ENCODE results near the gene DCANP1. TPM values are rescaled to one million over a fixed set of nuclear protein-coding genes. Genes with fewer than 3 reads are reported as not detected.

The DCANP1 gene
- total RNA-seq, 1 donor from 2014 or later, result not detected

DNA sequence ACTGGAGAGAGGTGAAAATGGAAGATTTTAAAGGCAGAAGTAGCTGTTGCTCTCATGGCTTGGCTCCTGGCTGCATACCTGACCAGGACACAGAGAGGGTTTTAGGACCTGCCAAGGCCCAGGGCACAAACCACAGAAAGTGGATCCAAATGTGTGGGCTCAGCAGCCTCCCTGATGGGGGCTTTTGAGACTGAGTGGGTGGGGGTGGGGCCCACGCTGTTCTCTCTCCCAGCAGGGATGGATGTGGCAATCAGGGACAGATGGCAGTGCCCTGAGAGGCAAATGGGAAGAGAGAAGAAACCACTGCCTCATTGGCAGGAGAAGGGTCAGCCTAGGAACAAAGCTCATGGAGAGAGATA is 39.9 kb upstream of the DCANP1 start:
- H3K4me1 Mint-ChIP-seq, result peaks cover 29% of the 10 kb centered on the region

GRCh38 chr5:135486131-135487036 is 39.2 kb upstream of the DCANP1 start:
- Mint-ChIP-seq H3K36me3 (no peaks in the 10 kb centered on the region), H3K9me3 (no peaks in the 10 kb centered on the region), H3K27me3 (ENCODE audit: low read depth) (peaks cover 78% of the 10 kb centered on the region), H3K4me1 (peaks cover 26% of the 10 kb centered on the region), H3K4me3 (no peak overlapping the region), H3K27ac (no peak overlapping the region)
- DNase-seq (ENCODE audit: low spot score in 2 of 2, unreplicated experiment in 2 of 2), result no peak
- no peak for TF ChIP-seq CTCF (IDR thresholded peaks at IDR 0.05; ENCODE audit: unreplicated experiment)

More for the DNA sequence above, 39.9 kb upstream of the DCANP1 start:
- peaks cover 84% of the 10 kb centered on the region for H3K27me3 Mint-ChIP-seq (ENCODE audit: low read depth)
- no peak overlapping the region for H3K4me3 Mint-ChIP-seq
- no peak overlapping the region for H3K27ac Mint-ChIP-seq
- no peaks in the 10 kb centered on the region for H3K9me3 Mint-ChIP-seq
- no peaks in the 10 kb centered on the region for H3K36me3 Mint-ChIP-seq
- no peak for DNase-seq (ENCODE audit: low spot score in 2 of 2, unreplicated experiment in 2 of 2)
- no peak for TF ChIP-seq CTCF (IDR thresholded peaks at IDR 0.05; ENCODE audit: unreplicated experiment)

- H3K27me3 Mint-ChIP-seq (ENCODE audit: low read depth), result peaks cover 72% of the 10 kb centered on the region
- no peak overlapping the region for H3K4me3 Mint-ChIP-seq
- no peak for TF ChIP-seq CTCF (IDR thresholded peaks at IDR 0.05; ENCODE audit: unreplicated experiment)
- no peak overlapping the region for H3K27ac Mint-ChIP-seq
- peaks cover 21% of the 10 kb centered on the region for H3K4me1 Mint-ChIP-seq
- H3K36me3 Mint-ChIP-seq, result no peaks in the 10 kb centered on the region
- DNase-seq (ENCODE audit: low spot score in 2 of 2, unreplicated experiment in 2 of 2), result no peak
- H3K9me3 Mint-ChIP-seq, result no peaks in the 10 kb centered on the region
Measured at GRCh38 chr5:135484674-135485086, 37.5 kb upstream of the DCANP1 start.

DNA sequence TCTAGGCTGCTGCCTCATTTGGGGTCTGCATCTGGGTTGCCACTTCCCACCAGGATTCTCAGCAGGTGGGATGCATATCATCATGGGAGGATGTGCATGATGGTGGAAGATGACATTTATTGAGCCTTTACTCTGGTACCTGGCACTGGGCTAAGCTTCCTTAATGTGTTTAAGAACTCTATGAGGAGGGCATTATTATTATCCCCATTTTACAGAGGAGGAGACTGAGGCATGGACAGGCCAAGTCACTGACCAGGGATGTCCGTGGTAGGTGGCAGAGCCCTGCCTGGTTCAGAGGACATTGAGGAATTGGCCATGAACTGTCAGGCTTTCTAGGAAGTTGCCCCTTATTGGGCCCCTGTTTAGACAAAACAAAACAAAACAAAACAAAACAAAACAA is 36.1 kb upstream of the DCANP1 start:
- Mint-ChIP-seq H3K9me3 (no peaks in the 10 kb centered on the region), H3K4me1 (peaks cover 8% of the 10 kb centered on the region), H3K36me3 (no peaks in the 10 kb centered on the region), H3K4me3 (no peak overlapping the region), H3K27ac (no peak overlapping the region), H3K27me3 (ENCODE audit: low read depth) (peaks cover 66% of the 10 kb centered on the region)
- no peak for TF ChIP-seq CTCF (IDR thresholded peaks at IDR 0.05; ENCODE audit: unreplicated experiment)
- no peak for DNase-seq (ENCODE audit: low spot score in 2 of 2, unreplicated experiment in 2 of 2)

- peaks cover 63% of the 10 kb centered on the region for H3K27me3 Mint-ChIP-seq (ENCODE audit: low read depth)
- no peaks in the 10 kb centered on the region for H3K4me1 Mint-ChIP-seq
- no peaks in the 10 kb centered on the region for H3K36me3 Mint-ChIP-seq
- no peak for TF ChIP-seq CTCF (IDR thresholded peaks at IDR 0.05; ENCODE audit: unreplicated experiment)
- no peak overlapping the region for H3K4me3 Mint-ChIP-seq
- DNase-seq (ENCODE audit: low spot score in 2 of 2, unreplicated experiment in 2 of 2), result no peak
- H3K9me3 Mint-ChIP-seq, result no peaks in the 10 kb centered on the region
- no peak overlapping the region for H3K27ac Mint-ChIP-seq
Measured at GRCh38 chr5:135482381-135482933, 35.3 kb upstream of the DCANP1 start.

Measured in mesothelial cell of epicardium (in vitro differentiated cells).